HG03139 (cell line): ENCODE measurements around the gene WDR89.
"Not testable (repeated sequence)": the region's sequence is repeated elsewhere in the genome, so short reads cannot be mapped to it uniquely, and the experiment has no call there.

Experiments used
- ATAC-seq: cut with Tn5 transposase; IDR thresholded peaks from one replicate; pipeline ENCODE4 v1.9.1; 2021; ENCODE audit not compliant: unreplicated experiment

WDR89 gene

DNA sequence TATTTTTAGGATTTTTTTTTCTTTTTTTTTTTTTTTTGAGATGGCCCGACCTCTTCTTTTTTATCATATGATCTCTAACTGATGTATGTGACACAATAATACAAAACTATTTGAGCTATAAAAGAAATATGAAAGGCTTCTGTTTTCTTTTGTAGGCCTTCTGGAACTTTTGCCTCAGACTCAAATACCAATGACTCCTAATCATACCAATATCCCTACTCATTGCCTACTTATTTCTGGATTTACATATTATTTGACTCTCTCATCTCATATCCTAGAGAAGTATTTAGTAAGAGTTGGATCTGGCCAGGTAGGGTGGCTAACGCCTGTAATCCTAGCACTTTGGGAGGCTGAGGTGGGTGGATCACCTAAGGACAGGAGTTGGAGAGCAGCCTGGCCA, 12.7 kb upstream of the WDR89 start:
- ATAC-seq, result no peak

DNA sequence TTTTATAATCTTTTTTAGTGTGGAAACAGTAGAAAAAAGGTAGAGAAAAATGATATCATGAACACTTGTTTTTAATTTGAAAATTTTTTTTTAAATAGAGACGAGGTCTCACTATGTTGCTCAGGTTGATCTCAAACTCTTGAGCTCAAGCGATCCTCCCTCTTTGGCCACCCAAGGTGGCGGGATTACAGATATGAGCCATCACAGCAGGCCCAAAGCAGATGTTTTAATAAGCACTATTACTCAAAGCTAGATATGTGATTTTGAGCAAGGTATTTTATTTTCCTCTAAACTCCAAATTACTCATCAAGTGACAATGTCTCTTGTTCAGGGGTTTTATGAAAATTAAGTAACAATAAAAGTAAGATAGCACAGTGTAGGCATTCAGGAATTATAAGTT, 10.7 kb upstream of the WDR89 start:
- no peak for ATAC-seq

DNA sequence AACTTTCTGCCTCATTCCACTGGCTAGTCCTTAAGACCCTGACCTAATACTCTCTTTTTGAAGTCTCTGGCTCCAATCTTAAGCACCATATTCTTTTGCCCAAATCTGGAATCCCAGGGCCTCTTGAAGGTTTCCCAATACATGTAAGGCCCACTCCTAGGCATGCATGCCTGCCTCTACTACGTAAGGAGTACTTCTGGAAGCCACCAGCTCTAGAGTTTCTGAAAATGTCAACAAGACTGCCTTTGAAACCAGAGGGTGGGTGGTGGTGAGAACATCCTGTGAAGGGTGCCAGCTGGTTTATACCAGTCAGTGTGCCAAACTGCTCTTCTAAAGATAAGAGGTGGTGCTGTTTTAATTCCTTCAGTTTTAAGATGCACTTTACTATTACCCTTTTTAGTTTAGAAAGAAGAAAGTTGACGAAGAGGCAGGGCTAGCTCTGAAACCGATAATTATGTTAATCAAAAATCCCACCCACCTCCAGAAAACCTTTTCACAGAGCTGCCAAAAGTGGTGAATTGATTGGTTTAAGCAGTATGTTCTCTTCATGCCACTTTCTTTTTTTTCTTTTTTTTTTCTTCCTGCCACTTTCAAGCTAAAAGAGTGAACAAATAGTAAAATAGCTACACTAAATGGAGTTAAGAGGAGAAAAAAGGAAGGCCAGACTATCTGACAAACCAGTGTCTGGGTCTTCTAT, 8.7 kb upstream of the WDR89 start:
- no peak for ATAC-seq

DNA sequence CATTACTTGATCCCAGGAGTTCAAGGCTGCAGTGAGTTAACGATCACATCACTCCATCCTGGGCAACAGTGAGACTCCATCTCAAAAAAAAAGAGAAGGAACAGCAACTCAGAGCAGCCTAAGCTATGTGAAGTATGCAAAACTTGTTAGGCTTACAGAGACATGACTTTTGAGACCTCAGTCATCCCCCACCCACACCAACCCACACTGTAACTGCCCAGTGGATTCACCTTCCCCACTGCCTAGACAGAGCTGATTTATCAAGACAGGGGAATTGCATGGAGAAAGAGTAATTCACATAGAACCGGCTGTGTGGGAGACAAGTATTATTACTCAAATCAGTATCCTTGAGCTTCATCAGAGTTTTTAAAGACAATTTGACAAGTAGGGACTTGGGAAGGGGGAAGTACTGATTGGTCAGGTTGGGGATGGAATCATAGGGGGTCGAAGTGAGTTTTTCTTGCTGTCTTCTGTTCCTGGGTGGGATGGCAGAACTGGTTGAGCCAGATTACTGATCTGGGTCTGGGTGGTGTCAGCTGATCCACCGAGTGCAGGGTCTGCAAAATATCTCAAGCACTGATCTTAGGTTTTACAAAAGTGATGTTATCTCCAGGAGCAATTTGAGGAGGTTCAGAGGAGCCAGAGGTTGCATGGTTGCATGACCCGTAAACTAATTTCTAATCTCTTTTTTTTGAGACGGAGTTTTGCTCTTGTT, 6.2 kb upstream of the WDR89 start:
- ATAC-seq, result no peak

DNA sequence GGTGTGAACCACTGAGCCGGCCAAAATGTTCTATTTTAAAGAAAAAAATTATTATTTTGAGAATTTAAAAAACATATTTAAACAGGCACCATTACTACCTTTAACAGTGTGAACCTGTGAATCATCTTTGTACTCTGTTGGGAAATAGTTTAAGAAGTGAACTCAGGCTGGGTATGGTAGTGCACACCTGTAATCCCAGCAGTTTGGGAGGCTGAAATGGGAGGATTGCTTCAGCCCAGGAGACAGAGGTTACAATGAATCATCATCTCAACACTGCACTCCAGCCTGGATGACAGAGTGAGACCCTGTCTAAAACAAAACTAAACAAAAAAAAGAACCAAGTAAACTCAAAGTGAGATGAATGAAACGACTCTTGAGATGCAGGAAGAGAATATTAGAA, 3.1 kb upstream of the WDR89 start:
- ATAC-seq, result no peak

DNA sequence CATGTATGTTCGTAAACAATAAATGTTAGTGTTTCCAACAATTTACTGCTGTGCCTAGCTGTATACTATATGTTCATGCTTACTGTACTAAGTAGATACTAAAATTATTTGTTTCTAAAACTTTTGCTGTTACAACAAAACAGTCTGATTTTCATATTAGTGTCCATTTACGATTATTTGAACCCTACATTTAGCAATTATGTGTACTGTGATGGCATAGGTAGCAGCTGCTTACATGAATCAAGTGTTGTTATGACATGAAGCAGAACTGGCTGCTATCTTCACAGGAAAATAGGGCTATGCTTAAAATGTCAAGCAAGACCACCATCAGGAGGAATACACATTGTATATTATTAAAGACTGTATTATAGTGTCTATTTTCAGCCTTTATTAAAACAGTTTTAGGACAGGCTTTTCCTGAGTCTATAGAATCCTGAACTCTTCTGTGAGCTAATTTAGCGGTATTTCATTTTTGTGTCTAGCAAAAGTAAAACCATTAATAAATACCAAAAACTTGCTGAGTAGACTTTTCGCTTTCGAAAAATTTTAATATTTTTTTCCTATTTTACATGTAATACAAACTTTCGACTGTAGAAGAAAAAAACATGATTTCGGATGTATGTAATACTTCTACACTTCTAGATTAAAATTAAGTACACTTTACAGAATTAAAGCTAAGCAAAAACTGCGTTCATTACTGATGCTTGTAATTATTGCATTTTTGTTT, 1.1 kb upstream of the WDR89 start:
- ATAC-seq, result no peak

DNA sequence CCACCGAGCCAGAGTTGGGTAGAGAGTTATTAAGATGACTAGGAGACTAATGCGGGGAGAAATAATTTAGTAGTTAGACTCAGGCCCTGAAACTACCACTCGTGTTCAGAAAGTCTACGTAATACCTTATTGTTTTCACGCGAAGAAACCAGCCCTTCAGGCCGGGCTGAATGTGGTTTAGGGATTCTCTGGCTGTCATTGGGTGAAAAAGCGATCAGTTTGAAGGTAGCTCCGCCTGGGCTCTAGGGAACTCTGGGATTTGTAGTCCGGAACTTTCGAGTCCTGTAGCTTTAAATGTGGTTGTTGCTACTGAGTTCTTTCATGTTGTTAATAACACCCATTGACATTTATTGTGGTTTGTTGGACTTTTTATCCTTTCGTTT, 549 bp upstream of the WDR89 start:
- peak; percentile 48 for ATAC-seq

DNA sequence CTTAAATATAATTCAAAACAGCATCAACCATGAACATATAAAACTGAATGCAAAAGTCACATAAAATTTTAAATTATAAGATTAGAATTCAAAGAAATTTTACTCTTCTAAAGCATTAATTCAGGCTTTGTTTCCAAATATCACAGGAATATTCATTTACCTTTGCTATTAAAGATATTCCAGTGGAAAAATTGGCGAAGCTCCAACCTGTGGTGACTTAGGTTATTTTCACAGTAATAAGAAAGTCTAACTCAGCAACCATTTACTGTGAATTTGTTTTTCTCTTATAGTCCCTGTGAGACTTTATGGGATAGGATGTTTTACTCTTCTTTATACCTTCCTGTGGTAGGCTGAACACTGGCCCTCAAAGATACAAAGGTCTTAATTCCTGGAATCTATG, 3.2 kb downstream of the WDR89 start:
- no peak for ATAC-seq

DNA sequence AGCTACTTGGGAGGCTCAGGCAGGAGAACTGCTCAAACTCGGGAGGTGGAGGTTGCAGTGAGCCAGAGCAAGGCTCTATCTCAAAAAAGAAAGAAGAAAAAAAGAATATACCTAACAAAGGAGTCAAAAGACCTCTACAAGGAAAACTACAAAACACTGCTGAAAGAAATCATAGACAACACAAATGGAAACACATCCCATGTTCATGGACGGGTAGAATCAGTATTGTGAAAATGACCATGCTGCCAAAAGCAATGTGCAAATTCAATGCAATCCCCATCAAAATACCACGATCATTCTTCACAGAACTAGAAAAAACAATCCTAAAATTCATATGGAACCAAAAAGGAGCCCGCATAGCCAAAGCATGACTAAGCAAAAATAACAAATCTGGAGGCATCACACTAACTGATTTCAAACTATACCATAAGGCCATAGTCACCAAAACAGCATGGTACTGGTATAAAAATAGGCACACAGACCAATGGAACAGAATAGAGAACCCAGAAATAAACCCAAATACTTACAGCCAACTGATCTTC, 5.5 kb downstream of the WDR89 start:
- ATAC-seq, result not testable (repeated sequence)

DNA sequence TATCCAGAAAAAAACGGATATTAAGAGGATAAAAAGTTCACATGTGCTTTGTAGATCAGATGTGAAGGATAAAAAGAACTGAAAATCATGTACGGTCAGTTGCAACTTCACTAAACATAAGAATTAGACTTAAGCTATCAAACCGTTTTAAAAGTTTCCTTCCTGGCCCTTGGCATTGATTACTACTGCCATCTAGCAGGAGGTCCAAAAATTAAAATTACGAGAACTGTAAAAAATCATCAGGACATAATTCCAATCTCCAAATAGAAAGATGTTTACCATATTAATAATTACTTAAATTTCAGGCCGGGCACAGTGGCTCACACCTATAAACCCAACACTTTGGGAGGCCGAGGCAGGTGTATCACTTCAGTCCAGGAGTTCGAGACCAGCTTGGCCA, 7.9 kb downstream of the WDR89 start:
- no peak for ATAC-seq

DNA sequence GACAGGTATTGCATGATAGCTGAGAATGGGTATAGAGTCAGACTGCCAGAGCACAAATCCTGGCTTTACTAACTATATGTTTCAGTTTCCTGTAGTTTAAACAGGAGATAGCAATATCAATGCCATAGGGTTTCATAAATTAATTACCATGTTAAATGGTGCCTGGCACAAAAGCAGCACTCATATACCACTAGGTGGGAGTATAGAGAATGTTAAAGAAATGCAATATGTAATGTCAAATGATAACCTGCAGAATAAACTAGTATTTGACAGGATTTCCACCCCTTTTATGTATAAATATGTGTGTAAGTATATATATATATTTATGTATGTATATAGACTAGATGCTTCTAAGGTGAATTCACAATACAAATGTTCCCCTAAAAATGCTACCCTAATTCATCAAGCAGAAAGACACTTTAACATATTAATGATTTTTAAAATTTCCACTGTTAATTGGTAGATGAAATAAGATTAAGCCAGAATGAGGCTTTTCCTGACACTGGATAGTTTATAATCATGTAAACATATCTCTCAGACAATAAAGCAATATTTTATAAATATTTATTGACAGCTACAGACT, 8.6 kb downstream of the WDR89 start:
- no peak for ATAC-seq

DNA sequence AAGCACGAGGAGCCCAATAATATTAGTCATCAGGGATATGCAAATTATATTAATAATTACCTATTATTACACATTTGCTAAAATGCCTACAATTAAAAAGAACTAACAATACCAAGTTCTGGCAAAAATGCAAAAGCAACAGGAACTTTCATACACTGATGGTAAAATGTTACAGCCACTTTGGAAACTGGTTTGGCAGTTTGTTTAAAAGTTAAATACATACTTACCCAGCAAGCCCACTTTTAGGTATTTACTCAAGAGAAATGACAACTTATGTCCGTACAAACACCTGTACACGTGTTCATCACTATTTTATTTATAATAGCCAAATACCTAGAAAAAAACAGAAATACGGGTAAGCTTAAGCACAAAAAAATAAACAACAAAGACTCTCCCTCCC, 17.0 kb downstream of the WDR89 start:
- ATAC-seq, result no peak

DNA sequence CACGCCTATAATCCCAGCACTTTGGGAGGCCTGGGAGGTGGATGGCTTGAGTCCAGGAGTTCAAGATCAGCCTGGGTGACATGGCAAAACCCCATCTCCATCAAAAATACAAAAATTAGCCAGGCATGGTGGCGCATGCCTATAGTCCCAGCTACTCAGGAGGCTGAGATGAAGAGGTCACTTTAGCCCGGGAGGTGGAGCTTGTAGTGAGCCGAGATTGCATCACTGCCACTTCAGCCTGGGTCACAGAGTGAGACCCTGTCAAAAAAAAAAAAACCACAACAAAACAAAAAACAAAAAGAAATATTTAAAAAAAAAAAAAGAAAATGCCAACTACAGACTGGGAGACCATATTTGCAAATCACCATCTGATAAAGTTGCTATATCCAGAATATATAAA, 17.5 kb downstream of the WDR89 start:
- no peak for ATAC-seq

DNA sequence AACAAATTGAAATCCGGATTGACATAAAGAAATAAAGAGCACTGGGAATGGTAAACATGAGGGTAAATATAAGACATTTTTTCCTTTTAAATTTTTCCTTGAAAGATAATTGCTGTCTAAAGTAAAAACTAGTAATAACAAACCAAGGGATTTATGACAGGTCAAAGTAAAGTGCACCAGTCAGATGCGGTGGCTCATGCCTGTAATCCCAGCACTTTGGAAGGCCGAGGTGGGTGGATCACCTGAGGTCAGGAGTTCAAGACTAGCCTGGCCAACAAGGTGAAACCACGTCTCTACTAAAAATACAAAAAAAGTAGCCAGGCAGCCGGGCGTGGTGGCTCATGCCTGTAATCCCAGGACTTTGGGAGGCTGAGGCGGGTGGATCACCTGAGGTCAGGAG, 19.7 kb downstream of the WDR89 start:
- ATAC-seq, result not testable (repeated sequence)

DNA sequence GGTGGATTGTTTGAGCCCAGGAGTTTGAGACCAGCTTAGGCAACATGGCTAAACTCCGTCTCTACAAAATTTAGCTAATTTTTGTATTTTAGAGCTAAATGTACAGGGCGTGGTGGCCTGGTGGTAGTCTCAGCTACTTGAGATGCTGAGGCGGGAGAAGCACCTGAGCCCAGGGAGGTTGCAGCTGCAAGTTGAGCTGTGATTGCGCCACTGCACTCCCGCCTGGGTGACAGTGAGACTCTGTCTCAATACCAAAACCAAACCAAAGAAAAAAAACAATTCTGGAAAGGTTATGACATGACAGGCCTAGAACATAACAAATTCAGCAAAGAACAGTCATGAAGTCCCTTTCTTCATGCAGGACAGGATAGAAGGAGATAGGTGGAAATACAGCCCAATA, 25.7 kb downstream of the WDR89 start:
- no peak for ATAC-seq

DNA sequence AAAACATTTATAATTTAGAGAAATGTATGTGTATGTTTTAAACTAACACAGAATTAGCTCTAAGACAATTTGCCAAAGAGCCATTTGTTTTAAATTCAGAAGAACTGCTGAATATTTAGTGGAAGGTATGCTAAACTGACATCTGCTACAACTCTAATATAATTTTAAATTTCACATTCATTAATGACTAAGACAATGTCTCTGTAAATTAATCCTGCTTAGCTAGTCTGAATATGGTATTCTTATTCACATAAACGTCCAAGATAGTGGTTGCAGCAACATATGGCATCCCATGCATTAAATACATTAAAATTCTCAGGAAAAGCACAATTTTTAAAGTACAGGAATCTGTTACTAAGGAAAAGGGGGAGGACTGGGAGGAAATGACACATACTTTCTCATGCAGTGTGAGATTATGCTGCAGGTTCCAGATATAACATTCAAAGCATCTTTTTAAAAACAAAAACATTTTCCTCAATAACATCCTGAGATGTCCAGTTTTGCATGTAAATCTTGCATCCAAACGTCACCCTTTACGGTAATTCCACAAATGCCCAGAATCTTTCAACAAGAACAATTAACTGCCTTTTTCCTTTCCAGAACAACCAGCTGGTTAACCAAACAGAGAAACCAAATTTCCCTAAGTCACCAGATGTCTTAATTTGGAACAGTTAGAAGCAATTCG, 26.9 kb downstream of the WDR89 start:
- no peak for ATAC-seq

DNA sequence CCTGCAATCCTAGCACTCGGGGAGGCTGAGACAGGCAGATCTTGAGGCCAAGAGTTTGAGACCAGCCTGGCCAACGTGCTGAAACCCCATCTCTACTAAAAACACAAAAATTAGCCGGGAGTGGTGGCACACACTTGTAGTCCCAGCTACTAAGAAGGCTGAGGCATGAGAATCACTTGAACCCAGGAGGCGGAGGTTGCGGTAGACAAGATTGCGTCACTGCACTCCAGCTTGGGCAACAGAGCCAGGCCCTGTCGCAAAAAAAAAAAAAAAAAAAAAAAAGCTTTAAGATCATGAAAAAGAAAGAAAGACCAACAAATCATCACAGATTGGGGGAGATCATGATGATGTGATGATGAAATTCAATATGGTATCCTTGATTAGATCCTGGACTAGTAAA, 30.6 kb downstream of the WDR89 start:
- ATAC-seq, result no peak

DNA sequence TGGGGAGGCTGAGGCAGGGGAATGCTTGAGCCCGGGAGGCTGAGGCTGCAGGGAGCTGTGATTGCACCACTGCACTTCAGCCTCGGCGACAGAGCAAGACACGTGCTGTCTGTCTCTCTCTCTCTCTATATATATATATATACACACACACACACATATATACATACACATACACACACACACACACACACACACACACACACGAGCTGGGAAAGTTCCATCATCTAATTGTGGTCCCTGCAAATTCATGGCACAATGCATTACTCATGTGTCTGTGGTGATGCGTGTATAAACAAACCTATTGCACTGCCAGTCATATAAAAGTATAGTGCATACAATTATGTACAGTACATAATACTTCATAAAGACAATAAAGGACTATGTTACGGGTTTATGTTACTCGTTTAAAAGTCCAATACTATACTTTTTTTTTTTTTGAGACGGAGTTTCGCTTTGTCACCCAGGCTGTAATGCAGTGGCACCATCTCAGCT, 36.6 kb downstream of the WDR89 start:
- ATAC-seq, result no peak

DNA sequence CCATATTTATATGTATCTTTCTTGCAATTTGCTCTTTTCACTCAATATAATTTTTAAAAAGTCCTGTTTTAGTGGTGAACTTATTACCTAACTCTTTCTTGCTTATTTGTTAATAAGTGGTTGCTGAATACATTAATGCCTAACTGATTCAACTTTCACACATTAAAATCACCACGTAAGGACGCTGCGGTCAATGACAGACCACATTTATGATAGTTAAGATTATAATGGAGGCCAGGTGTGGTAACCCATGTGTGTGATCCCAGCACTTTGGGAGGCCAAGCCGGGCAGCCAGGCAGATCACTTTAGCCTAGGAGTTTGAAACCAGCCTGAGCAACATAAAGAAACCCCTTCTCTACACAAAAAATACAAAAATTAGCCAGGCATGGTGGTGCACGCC, 37.0 kb downstream of the WDR89 start:
- no peak for ATAC-seq

DNA sequence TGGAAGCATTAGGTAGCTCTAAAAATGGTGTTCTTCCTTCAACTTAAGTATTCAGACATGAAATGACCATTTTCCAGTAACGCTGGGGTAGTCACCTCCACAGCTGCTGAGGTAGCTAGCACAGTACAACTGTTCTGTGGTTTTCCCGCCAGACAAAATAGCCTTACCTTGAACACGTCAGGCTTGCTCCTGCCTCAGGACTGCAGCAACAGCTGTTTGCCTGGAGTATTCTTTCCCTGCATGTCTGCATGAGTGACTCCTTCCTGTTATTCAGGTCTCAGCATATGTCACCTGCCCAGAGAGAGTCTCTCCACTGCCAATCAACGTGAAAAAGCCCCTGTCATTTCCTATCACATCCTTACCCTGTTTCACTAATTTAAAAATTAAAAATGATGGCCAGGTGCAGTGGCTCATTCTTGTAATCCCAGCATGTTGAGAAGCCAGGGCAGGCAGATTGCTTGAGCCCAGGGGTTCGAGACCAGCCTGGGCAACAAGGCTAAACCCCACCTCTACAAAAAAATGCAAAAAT, 37.9 kb downstream of the WDR89 start:
- ATAC-seq, result no peak

DNA sequence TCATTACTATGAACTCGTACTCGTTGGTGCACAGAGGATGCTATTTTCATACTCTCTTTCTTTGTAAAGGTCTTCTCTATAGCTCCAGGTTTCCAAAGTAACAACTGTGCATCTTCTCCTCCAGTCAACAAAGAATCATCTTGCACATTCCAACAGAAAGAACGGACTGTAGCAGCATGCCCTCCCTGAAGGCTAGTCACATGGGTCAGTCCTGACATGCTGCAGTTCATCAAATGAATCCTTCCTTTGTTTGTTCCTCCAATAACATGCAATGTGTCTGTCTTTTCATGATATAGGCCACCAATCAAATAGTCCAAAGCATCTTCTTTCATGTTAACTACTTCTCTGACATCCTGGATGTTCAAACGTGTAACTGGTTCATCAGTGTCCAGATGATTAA, 42.9 kb downstream of the WDR89 start:
- ATAC-seq, result no peak
